ENCODE data around the gene ZNF282.
"Not testable (repeated sequence)": the region's sequence is repeated elsewhere in the genome, so short reads cannot be mapped to it uniquely, and the experiment has no call there.

ZNF282 gene

GRCh38 chr7:149255174-149255573, 59.8 kb downstream of the ZNF282 start:
- no peak for DNase-seq (ENCODE audit: low spot score)

DNA sequence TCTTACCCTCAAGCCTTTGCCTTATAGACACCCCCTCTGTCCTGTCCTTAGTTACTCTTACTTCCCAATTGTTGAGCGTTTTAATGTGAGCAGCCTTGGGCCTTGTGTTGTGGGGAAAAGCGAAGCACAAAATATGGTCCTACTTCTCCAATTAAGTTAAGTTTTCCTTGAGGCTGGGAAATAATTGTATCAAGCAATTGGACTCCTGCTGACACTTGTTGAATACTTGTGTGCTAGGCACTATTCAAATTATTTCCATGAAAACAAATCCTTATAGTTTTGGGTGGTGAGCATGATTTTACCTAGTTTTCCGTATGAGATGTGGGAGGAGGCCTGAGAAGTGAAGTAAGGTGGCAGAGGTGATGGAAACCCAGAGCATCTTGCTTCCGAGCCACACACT, 61.2 kb downstream of the ZNF282 start:
- no peak for DNase-seq (ENCODE audit: low spot score)

- no peak for DNase-seq (ENCODE audit: low spot score)
Observed at GRCh38 chr7:149257146-149257545, 61.8 kb downstream of the ZNF282 start.

DNA sequence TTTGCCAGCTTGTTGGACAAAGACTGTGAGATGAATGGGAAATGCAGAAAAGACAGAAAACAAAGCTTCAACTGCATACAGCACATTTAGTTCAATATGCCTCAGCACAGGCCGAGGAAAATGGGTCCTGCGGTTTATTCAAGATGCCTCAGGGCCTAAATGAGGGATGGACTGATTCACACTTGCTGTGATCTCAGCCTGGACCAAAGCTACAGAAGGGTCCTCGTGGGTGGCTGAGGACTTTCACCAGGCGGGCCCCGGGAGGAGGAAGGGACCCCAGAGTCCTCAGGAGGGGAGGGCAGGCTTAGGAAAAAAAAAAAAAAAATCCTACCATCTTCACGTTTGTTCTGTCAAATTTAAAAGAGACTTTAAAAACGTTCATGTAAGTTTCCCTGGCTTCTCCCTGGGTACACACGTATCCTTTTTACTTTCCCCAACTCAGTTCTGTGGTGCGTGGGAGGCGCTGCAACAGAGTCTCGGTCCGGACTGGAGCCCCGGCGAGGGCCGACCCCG, 66.0 kb downstream of the ZNF282 start:
- peak; percentile 35 for DNase-seq (ENCODE audit: low spot score)

DNA sequence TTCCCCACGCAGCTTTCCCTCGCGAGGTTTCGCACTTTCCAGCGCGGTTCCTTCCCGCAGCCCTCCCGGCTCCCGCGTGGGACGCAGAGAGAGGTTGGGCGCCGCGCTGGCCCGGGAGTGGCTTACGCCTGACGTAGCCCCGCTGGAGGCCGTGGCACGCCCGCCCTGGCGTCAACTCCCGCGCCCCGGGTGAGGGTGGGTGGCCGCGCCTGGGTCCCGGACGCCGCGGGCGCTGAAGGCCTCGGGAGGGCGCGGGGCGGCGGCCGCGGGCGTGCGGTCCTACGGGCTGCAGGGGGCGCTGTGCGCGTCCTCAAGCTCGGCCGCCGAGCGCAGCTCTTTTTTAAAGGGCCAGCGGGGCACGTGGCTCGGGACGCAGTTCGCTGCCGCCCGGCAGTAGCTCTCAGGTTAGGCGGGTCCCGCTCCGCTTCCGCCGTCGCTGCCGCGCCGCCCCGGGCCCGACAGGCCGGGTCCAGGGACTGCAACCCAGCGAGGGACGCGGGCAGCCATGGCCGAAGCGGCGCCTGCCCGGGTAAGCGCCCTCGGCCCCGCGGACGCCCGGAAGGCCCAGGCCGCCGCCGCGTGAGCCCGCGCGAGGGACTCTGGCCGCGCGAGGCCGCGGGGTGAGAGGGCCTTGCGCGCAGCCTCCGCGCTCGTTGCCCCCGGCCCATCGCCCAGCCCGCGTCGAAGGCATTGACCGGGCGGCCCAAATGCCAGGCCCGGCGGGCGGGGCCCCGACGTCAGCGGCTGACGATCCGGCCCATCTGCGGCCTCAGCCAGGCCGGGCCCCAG, 66.7 kb downstream of the ZNF282 start, which contains the start of gene ZNF783:
Gene ZNF783 (plus strand): TSS at position 368 of the 789 bp plus-strand sequence. CDS start 138 bp downstream, at position 506.
- peak; percentile 93 for DNase-seq (ENCODE audit: low spot score)

- DNase-seq (ENCODE audit: low spot score), result no peak
Observed at GRCh38 chr7:149266451-149266850, 71.1 kb downstream of the ZNF282 start.

DNA sequence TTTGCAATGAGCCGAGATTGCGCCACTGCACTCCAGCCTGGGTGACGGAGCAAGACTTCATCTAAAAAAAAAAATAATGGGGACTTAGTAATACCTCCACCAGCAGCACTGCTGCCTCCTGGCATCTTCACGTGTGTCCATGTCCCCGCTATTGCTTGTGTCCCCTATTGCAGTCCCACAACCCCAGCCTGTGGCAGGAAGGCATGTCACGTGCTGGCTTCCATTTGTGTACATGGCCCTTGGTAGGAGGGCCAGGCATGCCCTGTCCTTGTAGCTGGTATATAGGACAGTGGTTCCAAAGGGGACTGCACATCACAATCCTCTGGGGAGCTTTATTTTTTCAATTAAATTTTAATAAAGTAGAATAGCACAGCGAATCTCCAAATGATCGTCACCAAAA, 72.4 kb downstream of the ZNF282 start:
- DNase-seq (ENCODE audit: low spot score), result no peak

DNA sequence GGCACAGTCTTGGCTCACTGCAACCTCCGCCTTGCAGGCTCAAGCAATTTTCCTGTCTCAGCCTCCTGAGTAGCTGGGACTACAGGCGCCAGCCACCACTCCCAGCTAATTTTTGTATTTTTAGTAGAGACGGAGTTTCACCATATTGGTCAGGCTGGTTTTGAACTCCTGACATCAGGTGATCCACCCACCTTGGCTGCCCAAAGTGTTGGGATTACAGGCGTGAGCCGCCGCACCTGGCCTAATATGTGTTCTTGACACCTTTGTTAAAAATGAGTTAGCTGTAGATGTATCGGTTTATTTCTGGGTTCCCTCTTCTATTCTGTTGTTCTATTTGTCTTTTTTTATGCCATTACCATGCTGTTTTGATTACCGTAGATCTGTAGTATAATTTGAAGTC, 79.1 kb downstream of the ZNF282 start:
- not testable (repeated sequence) for DNase-seq (ENCODE audit: low spot score)
